ENCODE results near the gene MACROH2A1.
"Not testable (repeated sequence)": the region's sequence is repeated elsewhere in the genome, so short reads cannot be mapped to it uniquely, and the experiment has no call there.

The MACROH2A1 gene

GRCh38 chr5:135369952-135370351, 29.1 kb downstream of the MACROH2A1 start:
- H3K9me3 ChIP-seq (ENCODE audit: severe bottlenecking), result no peaks in the 10 kb centered on the region
- DNase-seq, result no peak
- no peak for TF ChIP-seq CTCF (IDR thresholded peaks at IDR 0.05; ENCODE audit: low read depth, low read length)
- no peak overlapping the region for H3K4me3 ChIP-seq (ENCODE audit: low read depth, low read length)
- H3K27ac ChIP-seq, result no peak overlapping the region
- peaks cover 100% of the 10 kb centered on the region for H3K36me3 ChIP-seq
- H3K27me3 ChIP-seq (ENCODE audit: insufficient read depth, low read depth, severe bottlenecking), result no peaks in the 10 kb centered on the region

GRCh38 chr5:135367554-135367953, 31.5 kb downstream of the MACROH2A1 start:
- no peak for DNase-seq
- no peak overlapping the region for H3K4me3 ChIP-seq (ENCODE audit: low read depth, low read length)
- H3K9me3 ChIP-seq (ENCODE audit: severe bottlenecking), result no peaks in the 10 kb centered on the region
- H3K27ac ChIP-seq, result no peak overlapping the region
- H3K27me3 ChIP-seq (ENCODE audit: insufficient read depth, low read depth, severe bottlenecking), result no peaks in the 10 kb centered on the region
- H3K36me3 ChIP-seq, result peaks cover 93% of the 10 kb centered on the region
- TF ChIP-seq CTCF (IDR thresholded peaks at IDR 0.05; ENCODE audit: low read depth, low read length), result no peak

GRCh38 chr5:135367076-135367475, 32.0 kb downstream of the MACROH2A1 start:
- TF ChIP-seq CTCF (IDR thresholded peaks at IDR 0.05; ENCODE audit: low read depth, low read length), result no peak
- Histone ChIP-seq H3K9me3 (ENCODE audit: severe bottlenecking) (no peaks in the 10 kb centered on the region), H3K4me3 (ENCODE audit: low read depth, low read length) (no peak overlapping the region), H3K36me3 (peaks cover 92% of the 10 kb centered on the region), H3K27me3 (ENCODE audit: insufficient read depth, low read depth, severe bottlenecking) (no peaks in the 10 kb centered on the region), H3K27ac (no peak overlapping the region)
- DNase-seq, result no peak

GRCh38 chr5:135365281-135365680, 33.8 kb downstream of the MACROH2A1 start:
- H3K36me3 ChIP-seq, result peaks cover 90% of the 10 kb centered on the region
- H3K27me3 ChIP-seq (ENCODE audit: insufficient read depth, low read depth, severe bottlenecking), result no peaks in the 10 kb centered on the region
- DNase-seq, result no peak
- no peak for TF ChIP-seq CTCF (IDR thresholded peaks at IDR 0.05; ENCODE audit: low read depth, low read length)
- no peak overlapping the region for H3K4me3 ChIP-seq (ENCODE audit: low read depth, low read length)
- no peak overlapping the region for H3K27ac ChIP-seq
- no peaks in the 10 kb centered on the region for H3K9me3 ChIP-seq (ENCODE audit: severe bottlenecking)

- DNase-seq, result no peak
- no peaks in the 10 kb centered on the region for H3K9me3 ChIP-seq (ENCODE audit: severe bottlenecking)
These were observed 34.4 kb downstream of the MACROH2A1 start for GRCh38 chr5:135364421-135365262.

GRCh38 chr5:135363342-135363741, 35.7 kb downstream of the MACROH2A1 start:
- not testable (repeated sequence) for H3K4me3 ChIP-seq (ENCODE audit: low read depth, low read length); H3K9me3 ChIP-seq (ENCODE audit: severe bottlenecking); H3K27ac ChIP-seq; DNase-seq; H3K27me3 ChIP-seq (ENCODE audit: insufficient read depth, low read depth, severe bottlenecking)
- H3K36me3 ChIP-seq, result peaks cover 89% of the 10 kb centered on the region

More at GRCh38 chr5:135364421-135365262, 34.4 kb downstream of the MACROH2A1 start:
- peaks cover 90% of the 10 kb centered on the region for H3K36me3 ChIP-seq
- H3K27ac ChIP-seq, result no peak overlapping the region
- TF ChIP-seq CTCF (IDR thresholded peaks at IDR 0.05; ENCODE audit: low read depth, low read length), result no peak
- no peak overlapping the region for H3K4me3 ChIP-seq (ENCODE audit: low read depth, low read length)
- H3K27me3 ChIP-seq (ENCODE audit: insufficient read depth, low read depth, severe bottlenecking), result no peaks in the 10 kb centered on the region

All from WERI-Rb-1 (cell line).